Colonic mucosa (tissue), 4 donors: ENCODE measurements around the gene CD22. TPM values are rescaled to one million over a fixed set of nuclear protein-coding genes. Genes with fewer than 3 reads are reported as not detected.

ENCODE experiments used
- DNase-seq: peaks from one replicate; pipeline ENCODE4 v3.0.0-alpha.2; 2020
- H3K27ac ChIP-seq: fragments of 200-600 bp; one replicate; pipeline ENCODE4 v1.8.0; 2021
- H3K27me3 ChIP-seq: fragments of 200-600 bp; one replicate; pipeline ENCODE4 v1.8.0; 2021
- H3K36me3 ChIP-seq: fragments of 200-600 bp; one replicate; pipeline ENCODE4 v1.8.0; 2021
- H3K4me1 ChIP-seq: fragments of 200-600 bp; one replicate; pipeline ENCODE4 v1.8.0; 2021; ENCODE audit warnings: mild to moderate bottlenecking
- H3K4me3 ChIP-seq: fragments of 200-600 bp; one replicate; pipeline ENCODE4 v1.8.0; 2021
- H3K9ac ChIP-seq, 2 donors: one replicate each; pipeline ENCODE4 v1.7.0; 2013; ENCODE audit warnings: control low read depth in 2 of 2, low read depth in 2 of 2, low read length in 2 of 2
- H3K9me3 ChIP-seq: fragments of 200-600 bp; one replicate; pipeline ENCODE4 v1.8.0; 2021
- intact Hi-C: fragments of 100-400 bp; cut with DNase I; formaldehyde crosslinking; loops from one replicate; pipeline ENCODE4 v1.14.1; 2022
- total RNA-seq, 2 donors: library from RNA; stranded (reverse); fragmentation: NEBNext Ultra II Directional in 1 of 2; extraction: Animal tissue kit (Norgen Biotek cat#: 25700) in 1 of 2; gene quantifications; one replicate each; pipeline ENCODE4 v1.2.1, GENCODE V29; 2021
- TF ChIP-seq, protein P1 (sequence below): fragments of 200-600 bp; IDR thresholded peaks from one replicate; pipeline ENCODE4 v1.8.0; 2022; ENCODE audit warnings: antibody characterized with exemption, mild to moderate bottlenecking
- donor health status: healthy.
- donor health status: DM: no; HTN: no; CAD: no.
- donor health status: DM: no; HTN: no; CAD: no.

Gene CD22
- total RNA-seq, 2 donors from 2014 or later: 1.6 to 3.0 TPM

DNA sequence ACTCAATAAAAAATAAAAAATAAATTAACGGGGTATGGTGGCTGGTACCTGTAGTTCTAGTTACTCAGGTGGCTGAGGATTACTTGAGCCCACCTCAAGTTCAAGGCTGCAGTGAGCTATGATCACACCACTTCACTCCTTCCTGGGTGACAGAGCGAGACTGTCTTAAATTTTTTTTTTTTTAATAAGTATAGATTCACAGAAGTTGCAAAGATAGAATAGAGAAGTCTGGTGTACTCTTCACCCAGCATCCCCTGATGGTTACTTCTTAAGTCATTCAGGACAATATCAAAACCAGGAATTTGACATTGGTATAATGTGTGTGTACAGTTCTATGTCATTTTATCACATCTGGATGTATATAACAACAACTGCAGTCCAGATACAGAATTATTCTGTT is 7.7 kb upstream of the CD22 start:
- H3K4me1 ChIP-seq: no peaks in the 10 kb centered on the region
- H3K36me3 ChIP-seq: no peaks in the 10 kb centered on the region
- TF ChIP-seq, protein P1, sequence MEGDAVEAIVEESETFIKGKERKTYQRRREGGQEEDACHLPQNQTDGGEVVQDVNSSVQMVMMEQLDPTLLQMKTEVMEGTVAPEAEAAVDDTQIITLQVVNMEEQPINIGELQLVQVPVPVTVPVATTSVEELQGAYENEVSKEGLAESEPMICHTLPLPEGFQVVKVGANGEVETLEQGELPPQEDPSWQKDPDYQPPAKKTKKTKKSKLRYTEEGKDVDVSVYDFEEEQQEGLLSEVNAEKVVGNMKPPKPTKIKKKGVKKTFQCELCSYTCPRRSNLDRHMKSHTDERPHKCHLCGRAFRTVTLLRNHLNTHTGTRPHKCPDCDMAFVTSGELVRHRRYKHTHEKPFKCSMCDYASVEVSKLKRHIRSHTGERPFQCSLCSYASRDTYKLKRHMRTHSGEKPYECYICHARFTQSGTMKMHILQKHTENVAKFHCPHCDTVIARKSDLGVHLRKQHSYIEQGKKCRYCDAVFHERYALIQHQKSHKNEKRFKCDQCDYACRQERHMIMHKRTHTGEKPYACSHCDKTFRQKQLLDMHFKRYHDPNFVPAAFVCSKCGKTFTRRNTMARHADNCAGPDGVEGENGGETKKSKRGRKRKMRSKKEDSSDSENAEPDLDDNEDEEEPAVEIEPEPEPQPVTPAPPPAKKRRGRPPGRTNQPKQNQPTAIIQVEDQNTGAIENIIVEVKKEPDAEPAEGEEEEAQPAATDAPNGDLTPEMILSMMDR: no peak
- H3K4me3 ChIP-seq: no peak overlapping the region
- intact Hi-C loops: no loop called here
- no peak overlapping the region for H3K27ac ChIP-seq
- no peaks in the 10 kb centered on the region for H3K27me3 ChIP-seq
- no peak overlapping the region for H3K9ac ChIP-seq
- no peaks in the 10 kb centered on the region for H3K9me3 ChIP-seq
- no peak for DNase-seq

DNA sequence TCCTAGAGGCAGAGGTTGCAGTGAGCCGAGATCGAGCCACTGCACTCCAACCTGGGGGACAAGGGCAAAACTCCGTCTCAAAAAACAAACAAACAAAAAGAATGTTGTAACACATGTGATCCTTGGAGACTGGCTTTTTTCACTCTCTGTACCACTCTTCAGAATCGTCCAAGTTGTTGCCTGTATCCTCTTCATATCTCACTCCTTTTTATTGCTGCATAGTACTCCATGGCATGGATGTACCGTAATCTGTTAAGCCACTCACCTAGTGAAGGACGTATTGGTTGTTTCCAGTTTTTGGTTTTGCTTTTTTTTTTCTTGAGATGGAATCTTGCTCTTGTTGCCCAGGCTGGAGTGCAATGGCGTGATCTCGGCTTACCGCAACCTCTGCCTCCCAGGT is 7.0 kb upstream of the CD22 start:
- TF ChIP-seq, protein P1: no peak
- Histone ChIP-seq H3K27me3 (no peaks in the 10 kb centered on the region), H3K4me3 (no peak overlapping the region), H3K27ac (no peak overlapping the region), H3K9me3 (no peaks in the 10 kb centered on the region), H3K36me3 (no peaks in the 10 kb centered on the region), H3K4me1 (no peaks in the 10 kb centered on the region), H3K9ac (no peak overlapping the region)
- DNase-seq: no peak
- intact Hi-C loops: no loop called here

DNA sequence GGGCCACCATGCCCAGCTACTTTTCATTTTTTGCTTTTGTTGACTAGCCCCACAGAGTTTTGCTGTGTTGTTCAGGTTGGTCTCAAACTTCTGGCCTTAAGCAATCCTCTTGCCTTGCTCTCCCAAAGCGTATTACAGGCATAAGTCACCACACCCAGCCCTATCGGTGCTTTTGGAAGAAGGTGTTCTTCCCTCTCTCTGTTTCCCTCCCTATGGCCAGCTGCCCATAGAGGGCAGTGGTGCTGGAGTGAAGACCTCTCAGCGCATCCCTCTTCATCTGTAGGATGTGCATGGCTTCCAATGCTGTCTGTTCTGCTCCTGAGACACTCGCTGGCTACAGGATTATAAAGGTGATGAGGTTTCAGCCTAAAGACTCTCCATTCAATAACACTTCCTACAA is 1.3 kb upstream of the CD22 start:
- Histone ChIP-seq H3K4me1 (no peaks in the 10 kb centered on the region), H3K9ac (no peak overlapping the region), H3K27ac (no peak overlapping the region), H3K4me3 (no peak overlapping the region), H3K27me3 (no peaks in the 10 kb centered on the region), H3K9me3 (no peaks in the 10 kb centered on the region), H3K36me3 (no peaks in the 10 kb centered on the region)
- intact Hi-C loops: no loop called here
- DNase-seq: no peak
- TF ChIP-seq, protein P1: no peak

DNA sequence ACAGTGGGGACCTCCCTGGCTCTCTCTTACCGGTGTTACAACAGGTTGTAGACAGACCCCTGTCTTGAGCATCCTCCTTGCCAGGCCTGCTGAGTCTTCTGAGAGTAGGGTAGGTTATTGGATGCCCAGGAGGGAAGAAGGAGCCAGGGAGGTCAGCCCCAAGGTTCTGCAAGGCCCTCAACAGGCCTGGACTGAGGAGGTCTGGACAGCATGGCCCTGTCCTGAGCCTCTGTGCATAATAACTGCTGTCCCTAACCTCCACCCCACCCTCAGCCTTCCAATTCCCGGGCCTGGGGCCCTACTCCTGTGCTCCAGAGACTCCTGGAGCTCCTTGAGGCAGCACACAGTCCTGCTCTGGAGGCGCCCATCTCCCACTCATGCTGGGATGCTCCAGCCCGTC is 336 bp downstream of the CD22 start:
- no peak overlapping the region for H3K4me3 ChIP-seq

DNA sequence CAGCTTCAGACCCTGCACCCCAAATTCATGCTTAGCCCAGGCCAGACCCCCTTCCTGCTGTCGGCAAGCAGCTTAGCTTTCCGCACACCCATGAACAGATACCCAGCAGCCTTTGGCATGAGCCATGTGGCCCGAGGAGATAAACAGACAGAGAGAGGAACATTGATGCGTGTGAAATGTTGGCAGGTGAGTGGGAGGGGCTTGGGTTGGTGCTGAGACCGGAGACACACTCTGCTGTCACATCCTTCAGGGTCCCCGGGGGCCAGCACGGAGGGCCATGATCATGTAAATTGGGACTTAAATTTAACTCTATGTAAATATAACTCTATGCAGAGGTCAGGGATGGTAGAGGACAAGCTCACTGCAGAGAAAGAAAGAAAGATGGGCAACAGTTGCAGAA is 1.5 kb downstream of the CD22 start:
- no peaks in the 10 kb centered on the region for H3K27me3 ChIP-seq
- intact Hi-C loops: no loop called here
- H3K4me3 ChIP-seq: no peak overlapping the region
- TF ChIP-seq, protein P1: no peak
- DNase-seq: no peak
- no peaks in the 10 kb centered on the region for H3K4me1 ChIP-seq
- no peak overlapping the region for H3K9ac ChIP-seq
- no peak overlapping the region for H3K27ac ChIP-seq
- no peaks in the 10 kb centered on the region for H3K36me3 ChIP-seq
- no peaks in the 10 kb centered on the region for H3K9me3 ChIP-seq

More for the DNA sequence above, 336 bp downstream of the CD22 start:
- H3K9me3 ChIP-seq: no peaks in the 10 kb centered on the region
- no peaks in the 10 kb centered on the region for H3K4me1 ChIP-seq
- no peaks in the 10 kb centered on the region for H3K36me3 ChIP-seq
- no peak overlapping the region for H3K9ac ChIP-seq
- TF ChIP-seq, protein P1: no peak
- H3K27ac ChIP-seq: no peak overlapping the region
- no peak for DNase-seq
- no peaks in the 10 kb centered on the region for H3K27me3 ChIP-seq
- intact Hi-C loops: no loop called here
